Measurements from ENCODE around the gene DCAF16. TPM values are rescaled to one million over a fixed set of nuclear protein-coding genes. Genes with fewer than 3 reads are reported as not detected.

The DCAF16 gene
- 65.7 and 75.8 TPM in 2 replicates for total RNA-seq (ENCODE audit: low replicate concordance)

GRCh38 chr4:17810260-17811077, at the start of gene DCAF16, which contains the start of gene NCAPG:
Gene DCAF16 (minus strand): TSS chr4:17810757. CDS start chr4:17804141, 6,616 bp downstream.
Gene NCAPG (plus strand): TSS chr4:17810979. CDS start chr4:17811078, 99 bp downstream.
- Histone ChIP-seq H3K4me1 (peaks cover 40% of the 10 kb centered on the region), H3K36me3 (peaks cover 26% of the 10 kb centered on the region), H3F3A (ENCODE audit: low read depth) (no peaks in the 10 kb centered on the region), H2AFZ (replicated peaks) (peak within 1 kb of the TSS; percentile 61), H3K9me3 (ENCODE audit: low read depth) (no peaks in the 10 kb centered on the region), H3K27me3 (no peaks in the 10 kb centered on the region), H3K9ac (peak within 1 kb of the TSS; percentile 97), H4K20me1 (ENCODE audit: low read depth) (peaks cover 77% of the 10 kb centered on the region), H3K27ac (peak within 1 kb of the TSS; percentile 96), H3K4me3 (peak within 1 kb of the TSS; percentile 98), H3K79me2 (ENCODE audit: low read depth) (peaks cover 100% of the 10 kb centered on the region), H3K4me2 (peak within 1 kb of the TSS; percentile 98)
- no peaks in the 10 kb centered on the region for H3K27me3 Mint-ChIP-seq (ENCODE audit: insufficient read depth, low read depth)
- peak; percentile 99 for DNase-seq (ENCODE audit: low spot score)
- TF ChIP-seq EZH2phosphoT487 (IDR thresholded peaks at IDR 0.05) (peak; percentile 7), EZH2 (IDR thresholded peaks at IDR 0.05) (no peak)
- TF ChIP-seq, protein P1, sequence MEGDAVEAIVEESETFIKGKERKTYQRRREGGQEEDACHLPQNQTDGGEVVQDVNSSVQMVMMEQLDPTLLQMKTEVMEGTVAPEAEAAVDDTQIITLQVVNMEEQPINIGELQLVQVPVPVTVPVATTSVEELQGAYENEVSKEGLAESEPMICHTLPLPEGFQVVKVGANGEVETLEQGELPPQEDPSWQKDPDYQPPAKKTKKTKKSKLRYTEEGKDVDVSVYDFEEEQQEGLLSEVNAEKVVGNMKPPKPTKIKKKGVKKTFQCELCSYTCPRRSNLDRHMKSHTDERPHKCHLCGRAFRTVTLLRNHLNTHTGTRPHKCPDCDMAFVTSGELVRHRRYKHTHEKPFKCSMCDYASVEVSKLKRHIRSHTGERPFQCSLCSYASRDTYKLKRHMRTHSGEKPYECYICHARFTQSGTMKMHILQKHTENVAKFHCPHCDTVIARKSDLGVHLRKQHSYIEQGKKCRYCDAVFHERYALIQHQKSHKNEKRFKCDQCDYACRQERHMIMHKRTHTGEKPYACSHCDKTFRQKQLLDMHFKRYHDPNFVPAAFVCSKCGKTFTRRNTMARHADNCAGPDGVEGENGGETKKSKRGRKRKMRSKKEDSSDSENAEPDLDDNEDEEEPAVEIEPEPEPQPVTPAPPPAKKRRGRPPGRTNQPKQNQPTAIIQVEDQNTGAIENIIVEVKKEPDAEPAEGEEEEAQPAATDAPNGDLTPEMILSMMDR (IDR thresholded peaks at IDR 0.05): no peak
- peak within 1 kb of the TSS; percentile 98 for H3K27ac Mint-ChIP-seq
- peaks cover 15% of the 10 kb centered on the region for H3K36me3 Mint-ChIP-seq
- no peaks in the 10 kb centered on the region for H3K9me3 Mint-ChIP-seq
- peaks cover 42% of the 10 kb centered on the region for H3K4me1 Mint-ChIP-seq
- H3K4me3 Mint-ChIP-seq: peak within 1 kb of the TSS; percentile 95

- no peak overlapping the region for H3K4me3 ChIP-seq
- no peak overlapping the region for H3K4me3 Mint-ChIP-seq
- H2AFZ ChIP-seq (replicated peaks): no peak overlapping the region
- no peaks in the 10 kb centered on the region for H3K79me2 ChIP-seq (ENCODE audit: low read depth)
- H3K27ac ChIP-seq: no peak overlapping the region
- H3K27me3 Mint-ChIP-seq (ENCODE audit: insufficient read depth, low read depth): peaks cover 2% of the 10 kb centered on the region
- H3K27ac Mint-ChIP-seq: no peak overlapping the region
- H3K9ac ChIP-seq: no peak overlapping the region
- no peaks in the 10 kb centered on the region for H3K36me3 ChIP-seq
- no peak for DNase-seq (ENCODE audit: low spot score)
- no peaks in the 10 kb centered on the region for H3K4me1 Mint-ChIP-seq
- no peak for TF ChIP-seq EZH2phosphoT487 (IDR thresholded peaks at IDR 0.05)
- TF ChIP-seq, protein P1 (IDR thresholded peaks at IDR 0.05): no peak
- no peak for TF ChIP-seq EZH2 (IDR thresholded peaks at IDR 0.05)
- H3F3A ChIP-seq (ENCODE audit: low read depth): no peaks in the 10 kb centered on the region
- H3K9me3 Mint-ChIP-seq: peaks cover 25% of the 10 kb centered on the region
- H3K9me3 ChIP-seq (ENCODE audit: low read depth): peaks cover 22% of the 10 kb centered on the region
- peaks cover 44% of the 10 kb centered on the region for H3K36me3 Mint-ChIP-seq
- no peak overlapping the region for H3K4me2 ChIP-seq
- H4K20me1 ChIP-seq (ENCODE audit: low read depth): no peaks in the 10 kb centered on the region
- no peaks in the 10 kb centered on the region for H3K4me1 ChIP-seq
- no peaks in the 10 kb centered on the region for H3K27me3 ChIP-seq
These were observed 49.3 kb upstream of the DCAF16 start for GRCh38 chr4:17859793-17860406.

- Histone ChIP-seq H3K4me3 (no peak overlapping the region), H3F3A (ENCODE audit: low read depth) (no peaks in the 10 kb centered on the region), H2AFZ (replicated peaks) (no peak overlapping the region), H3K9me3 (ENCODE audit: low read depth) (no peaks in the 10 kb centered on the region), H3K4me1 (no peaks in the 10 kb centered on the region), H3K36me3 (no peaks in the 10 kb centered on the region), H3K79me2 (ENCODE audit: low read depth) (no peaks in the 10 kb centered on the region), H3K4me2 (no peak overlapping the region), H4K20me1 (ENCODE audit: low read depth) (no peaks in the 10 kb centered on the region), H3K27me3 (no peaks in the 10 kb centered on the region), H3K9ac (no peak overlapping the region), H3K27ac (no peak overlapping the region)
- Mint-ChIP-seq H3K36me3 (peaks cover 17% of the 10 kb centered on the region), H3K4me1 (no peaks in the 10 kb centered on the region), H3K27ac (no peak overlapping the region), H3K9me3 (peaks cover 8% of the 10 kb centered on the region), H3K27me3 (ENCODE audit: insufficient read depth, low read depth) (peaks cover 2% of the 10 kb centered on the region), H3K4me3 (no peak overlapping the region)
- TF ChIP-seq EZH2phosphoT487 (IDR thresholded peaks at IDR 0.05): no peak
- TF ChIP-seq EZH2 (IDR thresholded peaks at IDR 0.05): no peak
- TF ChIP-seq, protein P1 (IDR thresholded peaks at IDR 0.05): no peak
- DNase-seq (ENCODE audit: low spot score): no peak
These were observed 43.5 kb upstream of the DCAF16 start for GRCh38 chr4:17854036-17854435.

Measured in neural progenitor cell (in vitro differentiated cells).